Myometrial cell (primary cell): Measurements from ENCODE around the gene BICRAL. TPM values are rescaled to one million over a fixed set of nuclear protein-coding genes. Genes with fewer than 3 reads are reported as not detected.

Source experiments
- total RNA-seq: library from RNA; depleted of rRNA; stranded (reverse); fragments of >200 nt; gene quantifications from 2 replicates; pipeline ENCODE4 v1.2.3, GENCODE V29; 2015

Gene BICRAL, protein sequence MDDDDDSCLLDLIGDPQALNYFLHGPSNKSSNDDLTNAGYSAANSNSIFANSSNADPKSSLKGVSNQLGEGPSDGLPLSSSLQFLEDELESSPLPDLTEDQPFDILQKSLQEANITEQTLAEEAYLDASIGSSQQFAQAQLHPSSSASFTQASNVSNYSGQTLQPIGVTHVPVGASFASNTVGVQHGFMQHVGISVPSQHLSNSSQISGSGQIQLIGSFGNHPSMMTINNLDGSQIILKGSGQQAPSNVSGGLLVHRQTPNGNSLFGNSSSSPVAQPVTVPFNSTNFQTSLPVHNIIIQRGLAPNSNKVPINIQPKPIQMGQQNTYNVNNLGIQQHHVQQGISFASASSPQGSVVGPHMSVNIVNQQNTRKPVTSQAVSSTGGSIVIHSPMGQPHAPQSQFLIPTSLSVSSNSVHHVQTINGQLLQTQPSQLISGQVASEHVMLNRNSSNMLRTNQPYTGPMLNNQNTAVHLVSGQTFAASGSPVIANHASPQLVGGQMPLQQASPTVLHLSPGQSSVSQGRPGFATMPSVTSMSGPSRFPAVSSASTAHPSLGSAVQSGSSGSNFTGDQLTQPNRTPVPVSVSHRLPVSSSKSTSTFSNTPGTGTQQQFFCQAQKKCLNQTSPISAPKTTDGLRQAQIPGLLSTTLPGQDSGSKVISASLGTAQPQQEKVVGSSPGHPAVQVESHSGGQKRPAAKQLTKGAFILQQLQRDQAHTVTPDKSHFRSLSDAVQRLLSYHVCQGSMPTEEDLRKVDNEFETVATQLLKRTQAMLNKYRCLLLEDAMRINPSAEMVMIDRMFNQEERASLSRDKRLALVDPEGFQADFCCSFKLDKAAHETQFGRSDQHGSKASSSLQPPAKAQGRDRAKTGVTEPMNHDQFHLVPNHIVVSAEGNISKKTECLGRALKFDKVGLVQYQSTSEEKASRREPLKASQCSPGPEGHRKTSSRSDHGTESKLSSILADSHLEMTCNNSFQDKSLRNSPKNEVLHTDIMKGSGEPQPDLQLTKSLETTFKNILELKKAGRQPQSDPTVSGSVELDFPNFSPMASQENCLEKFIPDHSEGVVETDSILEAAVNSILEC
- 2.0 and 3.9 TPM in 2 replicates for total RNA-seq

DNA sequence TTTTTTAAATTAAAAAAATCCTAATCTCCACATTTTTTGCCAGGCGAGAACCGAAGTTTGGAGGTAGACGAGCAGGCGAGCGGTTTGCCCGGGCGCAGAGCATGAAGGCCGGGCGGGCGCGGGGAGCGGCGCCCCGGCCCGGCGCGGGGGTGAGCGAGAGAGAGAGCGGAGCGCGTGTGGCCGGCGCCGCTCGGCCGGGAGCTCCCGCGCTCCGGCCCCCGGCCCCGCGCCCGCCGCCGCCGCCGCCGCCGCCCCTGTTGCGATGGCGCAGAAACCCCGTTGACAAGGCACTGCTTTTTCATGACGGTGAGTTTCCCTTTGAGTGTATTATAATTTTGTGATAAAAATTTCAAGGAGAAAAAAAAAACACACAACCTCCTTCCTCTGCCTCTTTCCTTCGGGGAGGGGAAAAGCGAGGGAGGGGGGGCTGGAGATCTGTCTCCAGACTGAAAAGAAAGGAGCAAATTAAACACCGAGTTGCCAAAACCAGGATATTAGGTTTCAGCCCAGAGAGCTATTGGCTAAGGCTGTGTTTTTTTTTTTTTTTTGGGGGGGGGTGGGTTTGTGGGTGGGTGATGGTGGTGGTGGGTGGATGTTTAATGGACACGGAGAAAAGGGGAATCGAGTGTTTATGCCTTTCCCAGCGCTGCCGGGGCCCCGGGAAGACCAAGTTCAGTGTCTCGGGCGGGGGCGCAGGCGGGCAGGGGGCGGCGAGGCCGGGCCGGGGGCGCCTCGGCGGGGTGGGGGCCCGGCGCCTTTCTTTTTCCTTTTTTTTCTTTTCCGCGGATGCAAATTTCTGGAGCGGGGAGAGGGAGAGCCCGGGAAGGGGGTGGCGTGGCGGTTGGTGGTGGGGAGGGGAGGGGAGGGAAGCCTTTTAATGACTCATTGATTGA lies at the start of gene BICRAL:
Gene BICRAL (plus strand): TSS at position 257 of the 893 bp plus-strand sequence. CDS start 39,971 bp downstream, outside the sequence.

DNA sequence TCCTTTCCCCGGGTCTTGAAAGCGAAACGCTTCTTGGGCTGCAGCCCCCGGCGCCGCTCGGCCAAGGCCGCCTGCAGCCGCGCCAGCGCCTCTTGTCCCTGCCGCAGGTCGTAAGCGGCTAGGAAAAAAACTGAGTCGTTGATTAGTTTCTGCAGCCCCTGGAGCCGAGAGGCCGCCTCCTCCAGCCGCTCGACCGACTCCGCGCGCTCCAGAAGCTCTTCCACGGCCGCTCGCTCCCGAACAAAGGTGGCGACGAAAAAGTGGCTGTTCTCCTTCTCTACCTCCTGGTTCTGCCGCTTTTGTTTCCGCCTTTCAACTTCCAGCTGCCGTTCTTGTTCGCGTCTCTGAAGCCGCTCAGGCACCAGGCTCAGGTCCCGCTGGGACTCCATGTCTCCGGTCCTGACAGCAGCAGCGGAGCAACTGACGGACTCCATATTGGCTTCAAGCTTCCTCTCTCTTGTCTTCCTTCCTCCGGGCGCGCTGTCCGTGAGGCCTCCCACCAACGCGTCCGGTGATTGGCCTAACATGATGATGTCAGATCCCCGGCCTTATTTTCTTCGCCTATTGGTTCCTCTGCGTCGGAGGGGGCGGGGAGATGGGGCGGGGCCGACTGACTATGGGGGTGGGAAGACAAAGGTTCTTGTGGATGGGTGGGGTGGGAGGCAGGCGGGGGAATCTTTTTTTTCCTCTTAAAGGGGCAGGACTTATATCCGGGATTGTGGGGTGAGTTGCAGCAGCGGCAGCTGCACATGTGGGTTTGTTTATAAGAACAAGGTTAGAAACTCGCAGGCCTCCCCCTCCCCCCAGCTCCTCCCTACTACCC lies 36.0 kb upstream of the BICRAL start, which contains the start of gene TBCC:
Gene TBCC (minus strand): TSS at position 464 of the 823 bp plus-strand sequence. CDS start 30 bp downstream, at position 434.

DNA sequence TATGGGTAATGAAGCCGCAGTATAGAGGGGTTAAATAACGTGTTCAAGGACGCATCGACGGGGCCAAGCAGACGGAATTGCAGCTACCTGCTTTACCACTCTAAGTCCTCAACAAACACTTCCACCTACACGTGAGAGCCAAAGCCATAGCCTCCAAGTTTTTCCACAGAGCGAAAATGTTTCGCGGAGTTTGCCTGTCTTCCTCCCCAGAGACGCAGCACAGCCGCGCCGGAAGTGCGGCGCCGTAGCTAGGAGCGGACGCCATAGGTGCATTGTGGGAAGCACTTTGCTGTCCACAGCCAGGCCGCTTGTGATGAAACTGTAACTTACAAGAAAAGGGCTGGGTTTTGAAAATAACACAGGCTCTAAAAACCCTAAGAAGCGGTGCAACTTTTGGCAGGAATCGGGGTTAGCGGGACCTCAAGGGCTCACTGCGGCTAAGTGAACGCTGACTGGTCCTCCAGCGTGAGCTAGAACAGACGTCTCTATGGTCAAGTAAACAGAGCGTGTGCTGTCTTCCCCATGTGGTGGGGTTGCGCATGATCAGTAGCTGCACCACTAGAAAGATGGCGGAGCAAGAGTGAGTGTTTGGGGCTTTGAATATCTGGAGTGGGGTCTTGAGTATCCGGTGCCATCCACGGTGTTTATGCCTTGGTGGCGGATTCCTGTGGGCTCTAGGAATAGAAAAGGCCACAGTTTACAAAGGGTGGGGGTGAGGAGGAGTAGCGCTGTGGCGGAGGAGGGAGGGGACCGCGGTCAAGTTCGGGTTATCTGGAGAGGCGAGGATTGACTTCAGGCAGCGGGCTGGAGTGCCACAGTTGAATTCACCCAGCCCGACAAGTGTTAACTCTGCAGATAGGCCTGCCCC lies 97.8 kb downstream of the BICRAL start, which contains the start of gene RPL7L1:
Gene RPL7L1 (plus strand): TSS at position 245 of the 868 bp plus-strand sequence. CDS start 295 bp downstream, at position 540.

DNA sequence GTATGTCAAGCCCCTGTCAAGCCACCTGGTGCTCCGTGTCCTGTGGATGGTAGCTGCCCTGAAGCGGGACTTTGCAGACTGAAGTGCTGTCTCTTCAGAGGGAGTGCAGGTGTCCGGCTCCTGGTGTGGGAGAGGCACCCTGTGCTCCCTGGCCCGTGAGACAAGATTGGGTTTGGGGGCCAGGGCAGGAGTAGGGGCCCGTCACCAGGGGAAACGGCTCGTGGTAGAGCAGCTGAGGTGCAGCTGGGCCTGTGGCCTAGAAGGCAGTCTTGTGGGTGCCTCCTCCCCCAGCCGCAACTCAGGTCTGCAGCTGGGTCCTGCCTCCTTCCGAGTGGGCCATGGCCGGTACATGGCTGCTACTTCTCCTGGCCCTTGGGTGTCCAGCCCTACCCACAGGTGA lies 133.9 kb downstream of the BICRAL start, which contains the start of gene PTCRA:
Gene PTCRA (plus strand): TSS at position 322 of the 400 bp plus-strand sequence. CDS start 17 bp downstream, at position 339.

Other genes starting within 250 kb of the BICRAL start
- gene UBR2, start 218.0 kb upstream of the BICRAL start, total RNA-seq, result 10.7 and 13.3 TPM in 2 replicates
- 2.0 and 2.7 TPM in 2 replicates for gene PRPH2, start 59.5 kb upstream of the BICRAL start, total RNA-seq
- 32.6 and 55.6 TPM in 2 replicates for gene TBCC, start 35.9 kb upstream of the BICRAL start, total RNA-seq
- 132 and 135 TPM in 2 replicates for gene RPL7L1, start 97.6 kb downstream of the BICRAL start, total RNA-seq
- not detected in 2 replicates for gene PTCRA, start 134.0 kb downstream of the BICRAL start, total RNA-seq
- gene CNPY3, start 147.4 kb downstream of the BICRAL start, total RNA-seq, result 30.0 and 46.1 TPM in 2 replicates
- gene GNMT, start 178.7 kb downstream of the BICRAL start, total RNA-seq, result not detected in 2 replicates
- 20.7 and 23.6 TPM in 2 replicates for gene PEX6, start 197.1 kb downstream of the BICRAL start, total RNA-seq
- gene PPP2R5D, start 202.5 kb downstream of the BICRAL start, total RNA-seq, result 60.3 and 85.6 TPM in 2 replicates
- 98.9 and 132 TPM in 2 replicates for gene MEA1, start 231.9 kb downstream of the BICRAL start, total RNA-seq
- gene KLHDC3, start 232.2 kb downstream of the BICRAL start, total RNA-seq, result 78.9 and 89.7 TPM in 2 replicates
- 132 and 144 TPM in 2 replicates for gene RRP36, start 239.6 kb downstream of the BICRAL start, total RNA-seq